ENCODE data around the gene KIRREL2.
"Not testable (repeated sequence)": the region's sequence is repeated elsewhere in the genome, so short reads cannot be mapped to it uniquely, and the experiment has no call there.

Gene KIRREL2

DNA sequence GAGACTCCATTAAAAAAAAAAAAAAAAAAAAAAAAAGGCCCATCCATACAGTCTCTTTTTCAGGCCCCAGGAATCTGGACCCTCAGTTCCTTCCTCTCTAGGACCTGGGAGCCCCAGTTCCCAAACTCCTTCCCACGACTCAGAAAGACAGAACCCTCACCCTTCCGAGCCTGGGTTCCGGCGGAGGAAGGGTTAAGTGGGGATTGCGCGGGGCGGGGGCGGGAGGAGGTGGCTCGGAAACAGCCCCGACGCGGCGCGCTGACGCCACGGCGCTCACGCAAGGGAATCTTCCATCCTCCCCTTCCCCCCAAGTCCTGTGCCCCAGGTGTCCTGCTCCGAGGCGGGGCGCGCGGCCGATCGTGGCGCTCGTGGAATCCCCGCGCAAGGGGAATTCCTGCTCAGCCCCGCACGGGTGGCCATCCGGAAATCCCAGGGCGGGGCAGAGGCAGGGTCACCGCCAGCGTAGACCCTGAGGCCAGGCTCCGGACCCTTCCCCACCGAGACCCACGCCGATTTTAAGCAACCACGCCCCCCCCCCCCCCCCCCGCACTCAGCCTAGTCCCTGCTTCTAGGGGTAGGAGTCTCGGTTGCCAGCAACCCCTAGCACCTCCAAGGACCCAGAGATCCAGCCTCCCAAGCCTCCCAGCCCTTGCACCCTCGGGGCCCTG is 43.0 kb downstream of the KIRREL2 start:
- DNase-seq, result peak; percentile 85

DNA sequence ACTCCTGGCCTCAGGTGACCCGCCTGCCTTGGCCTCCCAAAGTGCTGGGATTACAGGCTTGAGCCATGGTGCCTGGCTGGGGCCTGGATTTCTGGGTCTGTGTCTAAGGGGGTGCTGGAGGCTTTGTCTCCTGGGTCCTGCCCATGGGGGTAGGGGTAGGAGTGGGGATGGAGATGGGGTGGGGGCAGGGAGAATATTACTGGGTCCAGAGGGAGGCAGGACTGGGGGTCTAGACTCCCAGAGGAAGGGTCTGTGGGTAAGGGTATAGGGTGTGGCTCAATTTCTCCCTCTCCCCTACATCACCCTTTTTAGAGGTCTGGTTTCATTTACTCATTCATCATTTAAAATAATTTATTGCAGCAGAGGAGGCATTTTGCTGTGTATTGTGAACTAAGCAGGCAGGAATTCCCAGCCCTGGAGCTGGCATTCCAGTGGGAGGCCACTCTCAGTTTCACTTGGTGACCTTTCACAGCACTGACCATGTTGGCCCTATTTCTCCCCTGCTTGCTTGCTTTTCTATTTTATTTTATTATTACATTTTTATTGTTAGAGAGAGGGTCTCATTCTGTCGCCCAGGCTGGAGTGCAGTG is 44.4 kb downstream of the KIRREL2 start:
- DNase-seq, result no peak

DNA sequence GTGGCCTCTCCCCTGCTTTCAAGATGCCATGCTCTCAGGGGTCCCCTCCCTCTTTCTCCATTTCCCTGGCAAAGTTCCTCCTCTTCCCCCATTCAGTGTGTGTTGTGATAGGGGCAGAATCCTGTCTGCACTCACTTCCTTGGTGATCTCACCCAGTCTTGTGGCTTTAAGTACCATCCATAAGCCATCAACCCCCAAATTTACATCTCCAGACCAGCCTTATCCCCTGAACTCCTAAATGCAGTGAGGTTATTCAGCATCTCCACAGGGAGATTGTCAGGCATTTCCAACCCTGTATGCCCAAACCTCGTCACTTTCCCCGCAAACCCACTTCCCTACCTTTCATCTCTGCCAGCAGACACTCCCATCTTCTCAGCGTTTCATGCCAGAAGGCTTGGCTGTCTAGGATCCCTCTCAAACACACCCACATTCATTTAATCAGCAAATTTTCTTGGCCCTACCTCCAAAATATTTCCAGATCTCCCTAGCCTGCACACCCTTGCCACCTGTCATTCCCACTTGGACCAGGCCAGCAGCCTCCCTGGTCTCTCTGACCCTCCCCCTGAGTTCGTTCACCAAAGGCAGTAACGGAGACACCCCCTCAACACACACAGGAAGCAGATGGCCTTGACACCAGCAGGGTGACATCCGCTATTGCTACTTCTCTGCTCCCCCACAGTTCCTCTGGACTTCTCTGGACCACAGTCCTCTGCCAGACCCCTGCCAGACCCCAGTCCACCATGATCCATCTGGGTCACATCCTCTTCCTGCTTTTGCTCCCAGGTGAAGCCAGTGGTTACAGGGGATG is 45.3 kb downstream of the KIRREL2 start, which contains the start of gene HCST:
Gene HCST, plus strand, starts transcription at position 676 of the 808 bp plus-strand sequence. Its CDS starts 65 bp downstream, at position 741.
- DNase-seq, result no peak

DNA sequence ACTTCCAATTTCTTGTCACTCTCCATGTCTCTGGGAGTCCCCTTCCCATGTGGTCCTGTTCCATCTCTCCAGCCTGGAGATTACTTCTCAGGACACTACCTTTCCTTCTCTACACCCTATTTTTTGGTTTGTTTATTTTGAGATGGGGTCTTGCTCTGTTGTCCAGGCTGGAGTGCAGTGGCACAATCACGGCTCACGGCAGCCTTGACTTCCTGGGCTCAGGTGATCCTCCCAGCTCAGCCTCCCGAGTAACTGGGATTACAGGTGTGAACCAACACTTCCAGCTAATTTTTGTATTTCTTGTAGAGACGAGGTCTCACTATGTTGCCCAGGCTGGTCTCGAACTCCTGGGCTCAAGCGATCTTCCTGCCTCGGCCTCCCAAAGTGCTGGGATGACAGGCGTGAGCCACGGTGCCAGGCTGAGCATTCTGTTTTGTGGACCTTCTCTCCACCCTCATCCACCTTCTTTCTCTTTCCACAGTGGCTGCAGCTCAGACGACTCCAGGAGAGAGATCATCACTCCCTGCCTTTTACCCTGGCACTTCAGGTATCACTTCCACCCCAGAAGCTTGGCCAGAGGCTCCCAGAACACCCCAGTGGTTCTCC is 46.3 kb downstream of the KIRREL2 start:
- no peak for DNase-seq

DNA sequence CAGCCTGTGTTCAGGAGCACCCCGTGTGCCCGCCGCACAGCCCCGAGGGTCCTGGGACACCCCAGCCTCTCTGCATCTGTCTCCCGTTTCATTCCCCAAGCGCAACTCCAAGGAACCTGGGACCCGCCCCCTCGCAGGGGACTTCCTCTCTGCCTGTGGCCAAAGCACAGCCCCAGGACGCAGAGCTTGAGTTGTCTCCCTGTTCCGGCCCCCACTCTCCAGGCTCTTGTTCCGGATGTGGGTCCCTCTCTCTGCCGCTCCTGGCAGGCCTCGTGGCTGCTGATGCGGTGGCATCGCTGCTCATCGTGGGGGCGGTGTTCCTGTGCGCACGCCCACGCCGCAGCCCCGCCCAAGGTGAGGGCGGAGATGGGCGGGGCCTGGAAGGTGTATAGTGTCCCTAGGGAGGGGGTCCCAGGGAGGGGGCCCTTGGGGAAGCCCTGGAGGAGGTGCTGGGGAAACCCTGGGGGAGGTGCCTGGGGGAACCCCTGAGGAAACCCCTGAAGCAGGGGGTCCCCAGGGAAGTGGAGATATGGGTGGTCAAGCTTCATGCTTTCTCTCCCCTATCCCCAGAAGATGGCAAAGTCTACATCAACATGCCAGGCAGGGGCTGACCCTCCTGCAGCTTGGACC is 47.0 kb downstream of the KIRREL2 start:
- DNase-seq, result peak; percentile 84

DNA sequence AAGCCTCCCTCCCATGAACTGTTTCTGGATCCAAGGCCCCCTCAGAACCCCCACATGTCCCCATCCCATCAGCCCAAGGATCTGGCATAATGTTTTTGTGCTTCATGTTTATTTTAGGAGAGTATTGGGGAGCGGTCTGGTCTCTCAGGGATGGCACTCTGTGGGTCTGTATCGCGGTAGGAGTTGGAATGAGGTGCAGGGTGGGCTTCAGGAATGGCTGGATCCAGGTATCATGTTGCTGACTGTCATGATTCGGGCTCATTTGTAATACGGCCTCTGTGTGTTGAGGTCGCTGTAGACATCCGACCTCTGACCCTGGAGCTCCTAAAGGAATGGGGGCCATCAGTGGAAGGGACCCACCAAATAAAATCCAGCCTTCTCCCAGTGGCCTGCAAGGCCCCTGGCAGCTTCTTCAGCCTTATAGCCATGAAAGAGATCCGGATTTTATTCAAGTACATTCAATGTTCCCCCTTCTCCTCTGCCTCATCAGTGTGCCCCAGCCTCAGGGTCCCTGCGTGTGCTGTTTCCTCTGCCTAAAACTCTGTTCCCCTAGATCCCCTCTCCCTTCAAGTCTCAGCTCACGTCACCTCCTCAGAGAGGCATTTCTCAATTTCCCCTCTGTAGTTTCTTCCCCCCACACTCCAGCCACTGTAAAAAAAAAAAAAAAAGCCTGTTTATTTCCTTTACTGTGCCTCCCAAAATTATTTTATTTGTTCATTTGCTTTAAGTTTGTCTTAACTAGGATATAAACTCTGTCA is 47.8 kb downstream of the KIRREL2 start:
- DNase-seq, result no peak

DNA sequence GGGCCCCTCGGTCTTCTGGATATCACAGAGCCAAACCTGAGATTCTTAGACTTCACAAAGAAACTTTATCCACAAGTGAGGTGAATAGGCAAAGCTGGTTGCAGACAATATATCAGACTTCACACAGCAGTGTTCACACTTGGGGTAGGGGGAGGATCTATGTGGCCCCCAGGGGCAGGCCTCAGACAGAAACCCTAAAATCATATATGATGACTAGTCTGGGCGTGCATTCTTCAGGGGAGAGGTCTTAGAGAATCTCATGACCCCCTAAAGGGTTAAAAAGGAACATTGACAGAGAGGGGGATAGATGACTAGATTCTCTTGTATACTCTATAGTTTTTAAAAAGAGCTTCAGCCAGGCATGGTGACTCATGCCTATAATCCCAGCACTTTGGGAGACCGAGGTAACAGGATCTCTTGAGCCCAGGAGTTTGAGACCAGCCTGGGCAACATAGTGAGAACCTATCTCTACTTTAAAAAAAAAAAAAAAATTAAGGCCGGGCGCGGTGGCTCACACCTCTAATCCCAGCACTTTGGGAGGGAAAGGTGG is 48.5 kb downstream of the KIRREL2 start:
- DNase-seq, result no peak

DNA sequence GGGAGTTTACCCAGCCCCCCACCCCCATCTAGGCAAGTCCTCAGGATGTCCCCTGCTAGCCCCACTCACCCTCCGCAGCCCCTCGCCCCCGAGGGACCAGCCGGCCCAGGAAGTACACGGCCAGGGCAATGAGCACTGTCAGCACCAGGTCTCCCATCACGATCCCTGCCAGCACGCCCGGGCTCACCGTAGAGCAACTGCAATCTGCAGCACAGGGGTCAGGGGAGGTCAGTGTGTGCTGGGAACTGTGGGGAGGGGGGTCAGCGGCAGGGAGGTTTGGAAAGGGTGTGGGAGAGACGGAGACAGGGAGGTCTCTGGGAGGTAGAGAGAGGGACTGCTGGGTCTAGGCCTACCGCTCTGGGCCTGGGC is 50.6 kb downstream of the KIRREL2 start:
- DNase-seq, result no peak

DNA sequence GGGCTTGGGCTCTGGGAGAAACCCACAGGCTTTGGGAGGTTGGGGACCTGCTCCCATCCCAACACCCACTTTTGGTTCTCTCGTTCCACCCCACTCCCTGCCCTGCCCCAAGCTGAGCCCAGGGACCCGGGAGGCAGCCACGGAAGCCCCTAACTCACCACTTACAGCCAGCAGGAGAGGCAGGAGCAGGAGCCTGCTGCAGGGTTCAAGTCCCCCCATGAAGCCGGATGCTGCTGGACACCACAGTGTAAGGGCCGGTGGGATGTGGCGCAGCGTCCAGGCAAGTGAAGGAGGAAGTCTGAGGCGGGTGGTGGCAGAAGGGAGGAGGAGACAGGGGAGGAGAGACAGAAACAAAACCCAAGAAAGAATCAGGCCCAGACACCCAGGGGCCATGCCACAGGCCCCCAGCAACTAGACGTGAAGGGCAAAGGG is 51.3 kb downstream of the KIRREL2 start, which contains the start of gene TYROBP:
Gene TYROBP, minus strand, starts transcription at position 286 of the 432 bp plus-strand sequence. Its CDS starts 67 bp downstream, at position 219.
- no peak for DNase-seq

DNA sequence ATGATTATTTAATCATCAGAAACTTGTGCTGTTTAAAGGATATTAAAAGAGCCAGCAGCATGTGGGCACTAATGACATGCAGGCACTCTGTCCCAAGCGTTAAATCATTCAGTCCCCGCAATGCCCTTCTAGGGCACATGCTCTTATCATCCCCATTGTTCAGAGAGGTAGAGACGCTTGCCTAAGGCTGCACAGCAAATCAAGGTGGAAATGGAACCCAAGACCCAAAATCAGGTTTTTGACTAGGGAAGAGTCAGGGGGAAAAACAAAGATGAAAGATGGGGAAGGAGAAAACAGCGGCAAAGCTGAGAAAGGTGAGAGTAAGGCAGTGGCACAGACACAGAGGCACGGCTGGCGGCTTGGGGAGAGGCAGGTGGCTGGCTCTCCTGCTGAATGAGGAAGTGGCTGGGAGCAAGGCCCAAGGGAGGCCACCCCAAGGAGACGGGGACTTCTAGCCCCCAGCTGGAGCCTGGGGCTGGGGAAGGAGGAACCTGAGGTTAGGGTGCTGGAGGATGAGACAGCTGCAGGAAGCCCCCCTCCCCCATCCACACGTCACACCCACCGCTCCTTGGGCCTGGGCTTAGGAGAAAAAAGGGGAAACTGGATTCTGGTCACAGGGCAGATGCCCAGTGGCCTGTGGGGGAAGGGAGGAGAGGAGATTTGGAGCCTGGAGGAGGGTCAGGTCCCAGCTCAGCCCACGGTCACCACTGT is 52.4 kb downstream of the KIRREL2 start:
- no peak for DNase-seq

DNA sequence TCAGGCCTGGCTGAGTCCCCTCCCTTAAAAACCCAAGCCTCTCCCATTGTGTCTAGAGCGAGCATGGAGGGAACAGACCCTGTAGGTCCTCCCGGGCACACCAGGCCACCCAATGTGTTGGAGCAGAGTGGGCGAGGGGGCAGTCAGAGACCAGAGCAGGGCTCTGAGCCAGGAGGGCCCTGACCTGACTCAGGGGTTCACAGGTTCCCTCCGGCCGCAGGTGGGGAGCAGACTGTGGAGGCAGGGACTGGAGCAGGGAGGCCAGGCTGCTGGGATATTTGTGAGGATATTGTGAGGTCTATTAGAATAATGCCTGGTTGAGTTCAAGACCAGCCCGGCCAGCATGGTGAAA is 52.9 kb downstream of the KIRREL2 start:
- no peak for DNase-seq

DNA sequence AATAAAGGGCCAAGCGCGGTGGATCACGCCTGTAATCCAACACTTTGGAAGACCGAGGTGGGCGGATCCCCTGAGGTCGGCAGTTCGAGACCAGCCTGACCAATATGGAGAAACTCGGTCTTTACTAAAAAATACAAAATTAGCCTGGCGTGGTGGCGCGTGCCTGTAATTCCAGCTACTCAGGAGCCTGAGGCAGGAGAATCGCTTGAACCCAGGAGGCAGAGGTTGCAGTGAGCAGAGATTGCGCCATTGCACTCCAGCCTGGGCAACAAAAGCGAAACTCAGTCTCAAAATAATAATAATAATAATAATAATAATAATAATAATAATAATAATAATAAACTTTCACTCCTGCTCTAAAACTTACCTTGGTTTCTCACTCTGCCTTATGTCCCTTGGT is 53.6 kb downstream of the KIRREL2 start:
- DNase-seq, result not testable (repeated sequence)

DNA sequence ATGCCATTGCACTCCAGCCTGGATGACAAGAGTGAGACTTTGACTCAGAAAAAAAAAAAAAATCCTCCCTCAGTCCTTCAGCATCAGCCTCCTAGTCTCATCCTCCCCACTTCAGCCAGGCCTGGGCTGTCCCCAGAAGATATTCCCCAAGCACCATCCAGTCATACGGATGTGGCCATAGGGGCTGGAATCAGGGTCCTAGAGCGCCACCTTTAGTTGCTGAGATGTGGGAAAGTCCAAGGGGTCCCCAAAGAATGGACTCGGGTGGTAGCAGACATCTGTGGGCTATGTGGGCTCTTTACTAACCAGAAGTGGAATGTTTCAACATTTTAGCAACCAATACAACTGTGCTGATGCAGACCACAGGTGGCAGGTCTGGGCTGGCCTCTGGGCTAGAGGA is 54.5 kb downstream of the KIRREL2 start:
- DNase-seq, result no peak

DNA sequence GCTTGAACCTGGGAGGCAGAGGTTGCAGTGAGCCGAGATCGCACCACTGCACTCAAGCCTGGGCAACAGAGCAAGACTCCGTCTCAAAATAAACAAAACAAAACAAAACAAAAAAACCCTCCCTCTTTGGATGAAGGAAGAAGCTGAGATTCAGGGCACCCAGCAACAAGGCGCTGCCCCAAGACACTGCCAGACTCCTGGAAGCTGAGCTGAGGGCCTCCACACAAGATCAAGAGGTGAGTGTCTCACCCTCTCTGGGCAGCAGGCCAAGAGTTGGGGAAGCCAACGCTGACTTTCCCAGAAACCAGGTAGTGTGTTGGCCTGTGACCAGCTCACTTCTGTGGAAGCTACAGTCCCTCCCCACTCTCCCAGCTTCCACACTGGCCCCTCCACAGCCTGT is 55.1 kb downstream of the KIRREL2 start:
- no peak for DNase-seq

DNA sequence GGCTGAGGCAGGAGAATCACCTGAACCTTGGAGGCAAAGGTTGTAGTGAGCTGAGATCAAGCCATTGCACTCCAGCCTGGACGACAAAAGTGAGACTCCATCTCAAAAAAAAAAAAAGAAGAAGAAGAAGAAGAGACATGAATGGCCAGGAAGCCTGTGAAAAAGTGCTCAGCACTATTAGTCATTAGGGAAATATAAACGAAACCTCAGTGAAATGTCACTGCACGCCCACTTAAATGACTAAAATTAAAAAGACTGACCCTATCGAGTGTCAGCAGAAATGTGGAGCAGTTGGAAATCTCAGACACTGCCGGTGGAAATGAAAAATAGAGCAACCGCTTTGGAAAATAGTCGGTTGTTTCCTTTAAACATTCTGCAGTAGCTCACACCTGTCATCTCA is 56.9 kb downstream of the KIRREL2 start:
- DNase-seq, result no peak

DNA sequence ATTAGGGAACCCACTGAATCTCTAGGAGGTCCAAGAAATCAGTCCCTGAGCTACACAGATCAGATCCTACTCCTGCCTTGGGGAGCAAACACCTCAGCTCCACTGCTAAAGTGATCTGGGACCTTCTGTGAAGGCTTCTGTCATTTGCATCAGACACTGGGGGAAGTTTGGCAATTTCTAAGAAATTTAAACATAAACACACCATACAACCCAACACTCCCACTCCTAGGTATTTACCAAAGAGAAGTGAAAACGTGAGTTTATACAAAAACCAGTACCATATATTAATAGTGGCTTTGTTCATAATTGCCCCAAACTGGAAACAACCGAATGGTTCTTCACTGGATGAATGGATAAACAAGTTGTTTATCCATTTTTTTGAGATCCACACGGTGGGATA is 58.7 kb downstream of the KIRREL2 start:
- no peak for DNase-seq

All from stimulated activated CD4-positive, alpha-beta T cell treated with anti-CD3 and anti-CD28 coated beads, Interleukin-12 subunit alpha, Interleukin-12 subunit beta, amount 100 ng/mL, for 4 hours (primary cell).